Neural cell (in vitro differentiated cells): Measurements from ENCODE around the gene SCN8A. TPM values are rescaled to one million over a fixed set of nuclear protein-coding genes. Genes with fewer than 3 reads are reported as not detected.

Experiments
- H2AFZ ChIP-seq: fragments of 200-600, 300-800 bp; sonication (generic), shearing (Covaris generic); 2 replicates; pipeline ENCODE4 v1.6.0; 2014; ENCODE audit warnings: low read depth, mild to moderate bottlenecking, antibody characterized with exemption, low read length, moderate library complexity
- H3F3A ChIP-seq: fragments of 200-600 bp; shearing (Covaris generic); 2 replicates; pipeline ENCODE4 v1.6.1; 2016; ENCODE audit warnings: mild to moderate bottlenecking, moderate library complexity, mixed read lengths, antibody characterized with exemption, low read length; ENCODE audit not compliant: insufficient read depth, poor library complexity, severe bottlenecking
- H3K27ac ChIP-seq: fragments of 200-600, 300-800 bp; sonication (generic), shearing (Covaris generic); 2 replicates; pipeline ENCODE4 v1.5.1; 2014; ENCODE audit warnings: mild to moderate bottlenecking, low read length, moderate library complexity
- H3K27me3 ChIP-seq: fragments of 300-800, 200-600 bp; sonication (generic), shearing (Covaris generic); 2 replicates; pipeline ENCODE4 v1.6.0; 2014; ENCODE audit warnings: mild to moderate bottlenecking, low read depth, low read length, moderate library complexity; ENCODE audit not compliant: insufficient read depth
- H3K36me3 ChIP-seq: fragments of 300-800, 200-600 bp; sonication (generic), shearing (Covaris generic); 2 replicates; pipeline ENCODE4 v1.5.1; 2014; ENCODE audit warnings: mild to moderate bottlenecking, antibody characterized with exemption, low read length, moderate library complexity; ENCODE audit not compliant: insufficient read depth
- H3K4me2 ChIP-seq: fragments of 300-800, 200-600 bp; sonication (generic), shearing (Covaris generic); 2 replicates; pipeline ENCODE4 v1.6.0; 2014; ENCODE audit warnings: mild to moderate bottlenecking, low read length
- H3K4me3 ChIP-seq: fragments of 300-800, 200-600 bp; sonication (generic), shearing (Covaris generic); 2 replicates; pipeline ENCODE4 v1.5.1; 2014; ENCODE audit warnings: mild to moderate bottlenecking, low read length, moderate library complexity
- H3K79me2 ChIP-seq: fragments of 200-600 bp; shearing (Covaris generic); replicated peaks from 2 replicates; pipeline ENCODE4 v1.6.0; 2014; ENCODE audit warnings: mild to moderate bottlenecking, low read length, moderate library complexity; ENCODE audit not compliant: insufficient read depth
- H3K9ac ChIP-seq: fragments of 300-800, 200-600 bp; sonication (generic), shearing (Covaris generic); 2 replicates; pipeline ENCODE4 v1.6.1; 2016; ENCODE audit warnings: mild to moderate bottlenecking, low read length, mixed read lengths
- H3K9me2 ChIP-seq: fragments of 200-600 bp; shearing (Covaris generic); 2 replicates; pipeline ENCODE4 v1.6.1; 2016; ENCODE audit warnings: mild to moderate bottlenecking, low read length, mixed read lengths; ENCODE audit not compliant: insufficient read depth
- H3K9me3 ChIP-seq: fragments of 200-600, 300-800 bp; sonication (generic), shearing (Covaris generic); 2 replicates; pipeline ENCODE4 v1.6.1; 2016; ENCODE audit warnings: mild to moderate bottlenecking, mixed run types, low read length, moderate library complexity, mixed read lengths
- H4K20me1 ChIP-seq: fragments of 200-600 bp; shearing (Covaris generic); 2 replicates; pipeline ENCODE4 v1.6.1; 2016; ENCODE audit warnings: mild to moderate bottlenecking, mixed run types; ENCODE audit not compliant: insufficient read depth
- CTCF ChIP-seq: fragments of 450-650 bp; IDR thresholded peaks from 2 replicates; pipeline ENCODE4 v1.5.1; 2014; ENCODE audit warnings: antibody characterized with exemption, mild to moderate bottlenecking, moderate library complexity; ENCODE audit not compliant: poor library complexity, severe bottlenecking
- EP300 ChIP-seq: fragments of 450-650 bp; conservative IDR thresholded peaks from 2 replicates; pipeline ENCODE4 v1.6.1; 2014; ENCODE audit warnings: antibody characterized with exemption, mild to moderate bottlenecking, moderate library complexity; ENCODE audit not compliant: poor library complexity, severe bottlenecking
- EZH2 ChIP-seq: fragments of 200-600, 300-800 bp; shearing (Covaris generic), sonication (generic); IDR thresholded peaks from 2 replicates; pipeline ENCODE4 v1.6.1; 2014; ENCODE audit warnings: antibody characterized with exemption, low read length, borderline replicate concordance, mild to moderate bottlenecking; ENCODE audit not compliant: insufficient read depth, poor library complexity, severe bottlenecking
- MXI1 ChIP-seq: fragments of 450-650 bp; conservative IDR thresholded peaks from 2 replicates; pipeline ENCODE4 v1.6.1; 2014; ENCODE audit warnings: antibody characterized with exemption, mild to moderate bottlenecking; ENCODE audit not compliant: poor library complexity, severe bottlenecking
- POLR2AphosphoS5 ChIP-seq: IDR thresholded peaks from 2 replicates; pipeline ENCODE4 v1.6.1; 2012
- RAD21 ChIP-seq: fragments of 450-650 bp; conservative IDR thresholded peaks from 2 replicates; pipeline ENCODE4 v1.6.1; 2014; ENCODE audit warnings: antibody characterized with exemption, mild to moderate bottlenecking, moderate library complexity
- REST ChIP-seq: IDR thresholded peaks from 2 replicates; pipeline ENCODE4 v1.6.1; 2012; ENCODE audit warnings: borderline replicate concordance
- SMC3 ChIP-seq: fragments of 450-650 bp; conservative IDR thresholded peaks from 2 replicates; pipeline ENCODE4 v1.6.1; 2014; ENCODE audit warnings: antibody characterized with exemption, mild to moderate bottlenecking, moderate library complexity; ENCODE audit not compliant: poor library complexity
- TAF1 ChIP-seq: IDR thresholded peaks from 2 replicates; pipeline ENCODE4 v1.6.1; 2012; ENCODE audit warnings: low read depth
- polyA plus RNA-seq: library from polyadenylated mRNA; depleted of rRNA; stranded (reverse); fragments of >200 nt; gene quantifications from 2 replicates; pipeline ENCODE4 v1.2.3, GENCODE V29; 2014

Gene SCN8A
- polyA plus RNA-seq, 1 donor from 2014 or later, result 14.2 TPM

GRCh38 chr12:51625370-51625769, 34.3 kb downstream of the SCN8A start:
- H3F3A ChIP-seq, result no peaks in the 10 kb centered on the region
- no peaks in the 10 kb centered on the region for H3K27me3 ChIP-seq
- no peak overlapping the region for H2AFZ ChIP-seq
- H3K9me3 ChIP-seq, result no peaks in the 10 kb centered on the region
- H3K4me2 ChIP-seq, result no peak overlapping the region
- no peaks in the 10 kb centered on the region for H3K36me3 ChIP-seq
- TF ChIP-seq EZH2, result no peak
- TF ChIP-seq TAF1, result no peak
- no peak for TF ChIP-seq CTCF
- TF ChIP-seq RAD21, result no peak
- TF ChIP-seq REST, result no peak
- no peak for TF ChIP-seq POLR2AphosphoS5
- TF ChIP-seq EP300, result no peak
- no peak for TF ChIP-seq SMC3
- H4K20me1 ChIP-seq, result no peaks in the 10 kb centered on the region
- peaks cover 27% of the 10 kb centered on the region for H3K79me2 ChIP-seq
- no peak overlapping the region for H3K4me3 ChIP-seq
- H3K9me2 ChIP-seq, result no peaks in the 10 kb centered on the region
- H3K27ac ChIP-seq, result no peak overlapping the region
- no peak overlapping the region for H3K9ac ChIP-seq

DNA sequence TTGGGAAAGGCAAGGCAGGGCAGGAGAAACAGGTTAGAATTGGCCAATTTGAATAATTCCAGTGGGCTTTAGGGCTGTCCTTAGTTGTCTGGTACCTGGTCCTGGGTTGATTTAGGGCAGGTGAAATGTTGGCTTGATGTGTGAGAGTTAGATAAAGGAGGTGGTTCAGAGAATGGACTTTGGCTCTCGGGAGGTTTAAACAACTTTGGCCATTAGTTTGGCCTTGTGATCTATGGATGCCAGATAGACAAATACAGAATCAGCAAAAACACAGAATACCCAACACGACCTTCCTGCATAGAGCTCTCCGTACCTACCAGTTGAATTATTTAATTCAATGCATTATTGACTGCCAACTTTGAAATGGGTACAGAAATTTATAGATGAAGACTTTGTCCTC, 35.1 kb downstream of the SCN8A start:
- no peak for TF ChIP-seq EP300
- TF ChIP-seq POLR2AphosphoS5, result no peak
- no peak for TF ChIP-seq RAD21
- no peak for TF ChIP-seq SMC3
- TF ChIP-seq TAF1, result no peak
- no peak for TF ChIP-seq REST
- TF ChIP-seq CTCF, result no peak
- no peak for TF ChIP-seq EZH2
- TF ChIP-seq MXI1, result no peak
- Histone ChIP-seq H3K79me2 (peaks cover 25% of the 10 kb centered on the region), H3K4me3 (no peak overlapping the region), H3K9me2 (no peaks in the 10 kb centered on the region), H3K9ac (no peak overlapping the region), H3K27me3 (no peaks in the 10 kb centered on the region), H3K9me3 (no peaks in the 10 kb centered on the region), H4K20me1 (no peaks in the 10 kb centered on the region), H3K36me3 (no peaks in the 10 kb centered on the region), H2AFZ (no peak overlapping the region), H3F3A (no peaks in the 10 kb centered on the region), H3K27ac (no peak overlapping the region), H3K4me2 (no peak overlapping the region)
